Body of pancreas (tissue), 4 donors: Measurements from ENCODE around the gene ESYT2. TPM values are rescaled to one million over a fixed set of nuclear protein-coding genes. Genes with fewer than 3 reads are reported as not detected.

ENCODE experiments used
- ATAC-seq: fragments of 150-250 bp; one replicate; pipeline ENCODE4 v1.9.1; 2016
- DNase-seq, 4 donors: peaks; one replicate each; pipeline ENCODE4 v3.0.0-alpha.2; 2019
- H3K27ac ChIP-seq, 4 donors: fragments of 200-600 bp; sonication (generic); 1 replicate in 3 of 4; 2 replicates in 1 of 4; pipeline versions ENCODE4 v1.5.1 to v1.6.1; 2016 to 2019; ENCODE audit warnings: mild to moderate bottlenecking in 1 of 4, mixed read lengths in 1 of 4, moderate library complexity in 1 of 4
- H3K27me3 ChIP-seq, 2 donors: fragments of 200-600 bp; sonication (generic); one replicate each; pipeline ENCODE4 v1.6.0; 2016; ENCODE audit warnings: mild to moderate bottlenecking in 1 of 2
- H3K36me3 ChIP-seq, 2 donors: fragments of 200-600 bp; sonication (generic); replicated peaks in 1 of 2; 2 replicates each; pipeline ENCODE4 v1.5.1; 2016; ENCODE audit warnings: low read depth in 2 of 2; ENCODE audit not compliant: insufficient read depth in 1 of 2
- H3K4me1 ChIP-seq: fragments of 200-600 bp; sonication (generic); one replicate; pipeline ENCODE4 v1.6.0; 2016
- H3K4me3 ChIP-seq, 2 donors: fragments of 200-600 bp; sonication (generic); 1 replicate in 1 of 2; 2 replicates in 1 of 2; pipeline ENCODE4 v1.5.1; 2016 to 2019
- H3K9me3 ChIP-seq, 3 donors: fragments of 200-600 bp; sonication (generic); 1 replicate in 2 of 3; 2 replicates in 1 of 3; pipeline ENCODE4 v1.5.1; 2016
- CTCF ChIP-seq, 7 experiments: fragments of 450-650 bp in 4 of 7; fragments of 200-600 bp in 3 of 7; sonication (generic) in 3 of 7; IDR thresholded peaks; one replicate each; pipeline ENCODE4 v1.5.1; 2016 to 2019; ENCODE audit warnings: antibody characterized with exemption in 7 of 7
- POLR2A ChIP-seq, 3 donors: fragments of 450-650 bp; IDR thresholded peaks; one replicate each; pipeline ENCODE4 v1.6.1; 2016; ENCODE audit warnings: antibody characterized with exemption in 3 of 3, mild to moderate bottlenecking in 2 of 3
- WGBS, 2 donors: methylation state at CpG; one replicate each; pipeline ENCODE4 v1.1.5; 2017; 5-methylcytosine and 5-hydroxymethylcytosine counted together
- intact Hi-C: fragments of 100-400 bp; cut with DNase I; formaldehyde crosslinking; loops from one replicate; pipeline ENCODE4 v1.15.1; 2023
- total RNA-seq, 2 donors: library from RNA; depleted of rRNA; stranded (reverse); fragments of >200 nt; gene quantifications; one replicate each; pipeline ENCODE4 v1.1.0, GENCODE V29; 2016

The ESYT2 gene
- total RNA-seq, 2 donors from 2014 or later: 35.9 to 40.5 TPM

DNA sequence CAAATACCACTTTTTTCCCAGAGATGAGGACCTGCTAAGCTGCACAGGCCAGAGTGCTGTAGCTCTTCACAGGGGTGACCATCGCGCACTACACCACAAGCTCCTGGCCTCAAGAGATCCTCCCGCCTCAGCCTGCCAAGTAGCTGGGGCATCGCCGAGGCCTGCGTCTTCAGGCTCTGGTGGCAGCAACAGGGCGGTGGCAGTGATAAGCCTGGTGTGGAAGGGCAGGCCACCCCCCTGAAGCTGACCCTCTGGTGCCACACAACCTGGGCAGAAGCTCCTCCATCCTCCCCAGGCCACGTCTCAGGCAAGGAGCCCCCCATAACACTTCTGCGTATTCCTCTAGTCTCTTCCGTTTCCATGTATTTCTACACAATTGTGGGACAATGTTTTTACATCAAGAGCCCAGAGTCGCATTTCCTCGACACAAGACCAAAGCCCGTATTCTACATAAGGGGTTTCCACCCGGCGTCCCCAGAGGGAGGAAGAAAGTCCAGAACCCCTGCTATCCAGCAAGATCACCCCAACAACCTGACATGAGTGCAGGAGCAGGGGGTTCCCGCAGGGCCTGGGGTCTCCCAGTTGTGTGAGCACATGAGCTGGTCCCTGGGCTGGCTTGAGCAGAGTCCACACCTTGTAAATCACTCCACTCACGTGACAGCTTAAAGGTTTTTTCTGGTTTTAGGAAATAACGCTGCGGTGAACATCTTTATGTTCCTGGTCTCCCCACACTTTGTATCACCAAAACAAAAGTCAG lies 87.1 kb downstream of the ESYT2 start:
- no peak overlapping the region for H3K4me3 ChIP-seq
- H3K27ac ChIP-seq: no peak overlapping the region
- intact Hi-C loops: no loop called here
- ATAC-seq: no peak
- H3K27me3 ChIP-seq: no peaks in the 10 kb centered on the region
- H3K9me3 ChIP-seq: no peaks in the 10 kb centered on the region
- H3K36me3 ChIP-seq: peaks cover 17% of the 10 kb centered on the region in 2 donors
- TF ChIP-seq CTCF (IDR thresholded peaks at IDR 0.05): no peak
- TF ChIP-seq POLR2A (IDR thresholded peaks at IDR 0.05): no peak
- DNase-seq: no peak
- no peaks in the 10 kb centered on the region for H3K4me1 ChIP-seq
- WGBS, 2 donors: 95 to 97% methylated on average over 18 to 19 of the region's 19 CpGs

GRCh38 chr7:158741294-158741666 lies 88.0 kb downstream of the ESYT2 start:
- TF ChIP-seq CTCF (IDR thresholded peaks at IDR 0.05) (no peak), POLR2A (IDR thresholded peaks at IDR 0.05) (no peak)
- no peak for DNase-seq
- no peaks in the 10 kb centered on the region for H3K9me3 ChIP-seq
- H3K4me3 ChIP-seq: no peak overlapping the region
- peaks cover 17 to 26% of the 10 kb centered on the region in 2 donors for H3K36me3 ChIP-seq
- ATAC-seq: no peak
- intact Hi-C loops: no loop called here
- WGBS, 2 donors: 91 to 94% methylated on average over 6 to 13 of the region's 14 CpGs
- H3K4me1 ChIP-seq: no peaks in the 10 kb centered on the region
- no peak overlapping the region for H3K27ac ChIP-seq
- no peaks in the 10 kb centered on the region for H3K27me3 ChIP-seq

GRCh38 chr7:158740657-158741293 lies 88.5 kb downstream of the ESYT2 start:
- intact Hi-C loops: no loop called here
- Histone ChIP-seq H3K4me1 (no peaks in the 10 kb centered on the region), H3K36me3 (peaks cover 17 to 26% of the 10 kb centered on the region in 2 donors), H3K27me3 (no peaks in the 10 kb centered on the region), H3K27ac (no peak overlapping the region), H3K4me3 (no peak overlapping the region), H3K9me3 (no peaks in the 10 kb centered on the region)
- TF ChIP-seq CTCF (IDR thresholded peaks at IDR 0.05): no peak
- no peak for TF ChIP-seq POLR2A (IDR thresholded peaks at IDR 0.05)
- 88 to 90% methylated on average over 16 of the region's 16 CpGs for WGBS, 2 donors
- ATAC-seq (no peak), DNase-seq (no peak)

- no peaks in the 10 kb centered on the region for H3K9me3 ChIP-seq
- H3K36me3 ChIP-seq: peaks cover 17 to 30% of the 10 kb centered on the region in 2 donors
- no peaks in the 10 kb centered on the region for H3K27me3 ChIP-seq
- no peak for ATAC-seq
- H3K4me3 ChIP-seq: no peak overlapping the region
- peak in 1 of 4 donors; percentile 52 for DNase-seq
- 63 to 87% methylated on average over 12 to 15 of the region's 15 CpGs for WGBS, 2 donors
- no peaks in the 10 kb centered on the region for H3K4me1 ChIP-seq
- intact Hi-C loops: no loop called here
- no peak overlapping the region for H3K27ac ChIP-seq
- TF ChIP-seq CTCF (IDR thresholded peaks at IDR 0.05) (no peak), POLR2A (IDR thresholded peaks at IDR 0.05) (no peak)
Measured at GRCh38 chr7:158740013-158740656, 89.2 kb downstream of the ESYT2 start.
